ENCODE measurements around the gene DUOX1.

Gene DUOX1

GRCh38 chr15:45106002-45106790 is 23.6 kb upstream of the DUOX1 start:
- FAIRE-seq = no peak

- no peak for FAIRE-seq
These were observed 21.7 kb upstream of the DUOX1 start for GRCh38 chr15:45107941-45108630.

GRCh38 chr15:45110256-45110820 is 19.5 kb upstream of the DUOX1 start:
- no peak for FAIRE-seq

- FAIRE-seq = no peak
These were observed 18.2 kb upstream of the DUOX1 start for GRCh38 chr15:45111390-45112142.

- no peak for FAIRE-seq
These were observed 17.6 kb upstream of the DUOX1 start for GRCh38 chr15:45112143-45112590.

GRCh38 chr15:45112591-45113379 is 17.0 kb upstream of the DUOX1 start:
- no peak for FAIRE-seq

GRCh38 chr15:45113380-45113990 is 16.3 kb upstream of the DUOX1 start:
- FAIRE-seq = no peak

- FAIRE-seq = no peak
These were observed 15.6 kb upstream of the DUOX1 start, which contains the start of the genes DUOX2 and DUOXA2 for GRCh38 chr15:45114076-45114750. TSS of gene DUOX2 (minus strand) at chr15:45114172. CDS start at chr15:45113411, 761 bp downstream. TSS of gene DUOXA2 (plus strand) at chr15:45114326. CDS start at chr15:45114606, 280 bp downstream.

- FAIRE-seq = no peak
These were observed 15.1 kb upstream of the DUOX1 start for GRCh38 chr15:45114751-45115085.

GRCh38 chr15:45115312-45115820 is 14.4 kb upstream of the DUOX1 start:
- no peak for FAIRE-seq

GRCh38 chr15:45116006-45116481 is 13.8 kb upstream of the DUOX1 start:
- FAIRE-seq = no peak

- FAIRE-seq = no peak
These were observed 13.1 kb upstream of the DUOX1 start for GRCh38 chr15:45116482-45117307.

- FAIRE-seq = no peak
These were observed 12.3 kb upstream of the DUOX1 start for GRCh38 chr15:45117308-45118130.

- FAIRE-seq = peak; percentile 97
These were observed 11.6 kb upstream of the DUOX1 start for GRCh38 chr15:45118131-45118588.

- FAIRE-seq = no peak
These were observed 10.8 kb upstream of the DUOX1 start for GRCh38 chr15:45118996-45119395.

GRCh38 chr15:45120081-45120972 is 9.5 kb upstream of the DUOX1 start:
- FAIRE-seq = no peak

- FAIRE-seq = no peak
These were observed 8.8 kb upstream of the DUOX1 start for GRCh38 chr15:45121020-45121419.

Measured in G401.6 (cell line).